ENCODE results near the gene ZSCAN5B. TPM values are rescaled to one million over a fixed set of nuclear protein-coding genes. Genes with fewer than 3 reads are reported as not detected.

Gene ZSCAN5B
- total and polyA plus RNA-seq, 2 of the 8 experiments (the other 6 are each of a cell fraction or from before 2014, with no cell fraction given) = not detected

- TF ChIP-seq SIN3A (conservative IDR thresholded peaks at IDR 0.05 in 1 of 2, IDR thresholded peaks at IDR 0.05 in 1 of 2; ENCODE audit: low read depth in 1 of 2, low read length in 2 of 2) (no peak), CTCF (IDR thresholded peaks at IDR 0.05; ENCODE audit: control extremely low read depth in 1 of 3, insufficient read depth in 1 of 3, low read depth in 1 of 3, low read length in 3 of 3) (no peak)
Observed at GRCh38 chr19:56156768-56157167, 40.8 kb downstream of the ZSCAN5B start (continued).

Measured in H1 (cell line).